Gastroesophageal sphincter (tissue), 4 donors: Measurements from ENCODE around the gene TLL1. TPM values are rescaled to one million over a fixed set of nuclear protein-coding genes. Genes with fewer than 3 reads are reported as not detected.

Experiments
- ATAC-seq: fragments of 150-250 bp; one replicate; pipeline ENCODE4 v1.9.1; 2016; ENCODE audit warnings: mild to moderate bottlenecking, moderate library complexity
- H3K27ac ChIP-seq, 4 donors: fragments of 200-600 bp; sonication (generic) in 3 of 4; 1 replicate in 3 of 4; 2 replicates in 1 of 4; pipeline ENCODE4 v1.5.1; 2016 to 2019
- H3K27me3 ChIP-seq: fragments of 200-600 bp; sonication (generic); one replicate; pipeline ENCODE4 v1.5.1; 2019
- H3K36me3 ChIP-seq, 2 donors: fragments of 200-600 bp; sonication (generic); one replicate each; pipeline ENCODE4 v1.5.1; 2019; ENCODE audit warnings: control low read depth in 1 of 2
- H3K4me1 ChIP-seq, 3 donors: fragments of 200-600 bp; sonication (generic); 1 replicate in 2 of 3; 2 replicates in 1 of 3; pipeline ENCODE4 v1.5.1; 2016 to 2019; ENCODE audit warnings: control low read depth in 2 of 3
- H3K4me3 ChIP-seq, 2 donors: fragments of 200-600 bp; sonication (generic); one replicate each; pipeline ENCODE4 v1.5.1; 2019; ENCODE audit warnings: mild to moderate bottlenecking in 1 of 2, moderate library complexity in 1 of 2
- H3K9me3 ChIP-seq, 3 donors: fragments of 200-600 bp; sonication (generic); one replicate each; pipeline ENCODE4 v1.5.1; 2017 to 2019; ENCODE audit warnings: control low read depth in 2 of 3
- EP300 ChIP-seq: sonication (generic); formaldehyde crosslinking; IDR thresholded peaks from one replicate; pipeline ENCODE4 v1.6.1; 2017; ENCODE audit warnings: antibody characterized with exemption, mild to moderate bottlenecking
- POLR2A ChIP-seq, 2 donors: fragments of 450-650 bp; IDR thresholded peaks; one replicate each; pipeline ENCODE4 v1.6.1; 2017; ENCODE audit warnings: antibody characterized with exemption in 2 of 2, mild to moderate bottlenecking in 2 of 2, moderate library complexity in 1 of 2
- POLR2AphosphoS5 ChIP-seq: sonication (generic); formaldehyde crosslinking; IDR thresholded peaks from one replicate; pipeline ENCODE4 v1.6.1; 2017; ENCODE audit warnings: antibody characterized with exemption
- WGBS, 2 donors: methylation state at CpG; one replicate each; pipeline ENCODE4 v1.1.5; 2018; ENCODE audit warnings: low coverage in 1 of 2; 5-methylcytosine and 5-hydroxymethylcytosine counted together
- small RNA-seq, 4 donors: library from RNA; depleted of rRNA; stranded (forward); fragments of <200 nt; gene quantifications; one replicate each; pipeline ENCODE3, GENCODE V24; 2016
- total RNA-seq, 4 donors: library from RNA; depleted of rRNA; stranded (reverse); fragments of >200 nt; gene quantifications; one replicate each; pipeline ENCODE4 v1.1.0, GENCODE V29; 2016
- TF ChIP-seq, protein P1 (sequence below), 4 experiments: fragments of 200-600 bp in 2 of 4; fragments of 450-650 bp in 2 of 4; sonication (generic) in 1 of 4; IDR thresholded peaks; one replicate each; pipeline ENCODE4 v1.5.1; 2017 to 2019; ENCODE audit warnings: antibody characterized with exemption in 4 of 4, mild to moderate bottlenecking in 2 of 4, moderate library complexity in 2 of 4

TLL1 gene
- total RNA-seq, 4 donors from 2014 or later = 7.0 to 9.3 (median 8.6) TPM

DNA sequence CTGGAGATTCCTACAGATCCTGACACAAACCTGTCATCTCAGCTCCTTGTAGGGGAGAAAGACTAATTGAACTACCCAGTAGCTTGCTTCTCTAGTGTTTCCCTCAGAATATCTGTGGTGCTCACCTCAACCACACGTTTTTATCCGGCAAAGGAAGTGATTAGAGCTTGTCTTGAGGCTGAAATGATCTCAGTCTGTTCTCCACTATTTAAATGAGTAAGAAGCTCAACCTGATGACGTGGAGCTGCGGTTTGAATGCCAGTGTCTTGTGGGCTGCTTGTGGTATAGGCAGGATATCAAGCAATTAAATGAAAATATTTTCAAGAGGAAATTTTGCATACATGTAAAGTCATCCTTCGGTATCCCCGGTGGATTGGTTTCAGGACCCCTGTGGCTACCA lies 270.2 kb downstream of the TLL1 start:
- Histone ChIP-seq H3K4me1 (peaks cover 0 to 34% (median 5%) of the 10 kb centered on the region in 3 donors), H3K27me3 (no peaks in the 10 kb centered on the region), H3K4me3 (no peak overlapping the region), H3K36me3 (no peaks in the 10 kb centered on the region), H3K27ac (no peak overlapping the region), H3K9me3 (no peaks in the 10 kb centered on the region)
- no peak for TF ChIP-seq POLR2AphosphoS5
- TF ChIP-seq, protein P1, sequence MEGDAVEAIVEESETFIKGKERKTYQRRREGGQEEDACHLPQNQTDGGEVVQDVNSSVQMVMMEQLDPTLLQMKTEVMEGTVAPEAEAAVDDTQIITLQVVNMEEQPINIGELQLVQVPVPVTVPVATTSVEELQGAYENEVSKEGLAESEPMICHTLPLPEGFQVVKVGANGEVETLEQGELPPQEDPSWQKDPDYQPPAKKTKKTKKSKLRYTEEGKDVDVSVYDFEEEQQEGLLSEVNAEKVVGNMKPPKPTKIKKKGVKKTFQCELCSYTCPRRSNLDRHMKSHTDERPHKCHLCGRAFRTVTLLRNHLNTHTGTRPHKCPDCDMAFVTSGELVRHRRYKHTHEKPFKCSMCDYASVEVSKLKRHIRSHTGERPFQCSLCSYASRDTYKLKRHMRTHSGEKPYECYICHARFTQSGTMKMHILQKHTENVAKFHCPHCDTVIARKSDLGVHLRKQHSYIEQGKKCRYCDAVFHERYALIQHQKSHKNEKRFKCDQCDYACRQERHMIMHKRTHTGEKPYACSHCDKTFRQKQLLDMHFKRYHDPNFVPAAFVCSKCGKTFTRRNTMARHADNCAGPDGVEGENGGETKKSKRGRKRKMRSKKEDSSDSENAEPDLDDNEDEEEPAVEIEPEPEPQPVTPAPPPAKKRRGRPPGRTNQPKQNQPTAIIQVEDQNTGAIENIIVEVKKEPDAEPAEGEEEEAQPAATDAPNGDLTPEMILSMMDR (IDR thresholded peaks at IDR 0.05) = no peak
- no peak for TF ChIP-seq EP300
- TF ChIP-seq POLR2A (IDR thresholded peaks at IDR 0.05) = no peak
- WGBS, 2 donors = 91 to 93% methylated on average over 3 to 4 of the region's 6 CpGs
- no peak for ATAC-seq

DNA sequence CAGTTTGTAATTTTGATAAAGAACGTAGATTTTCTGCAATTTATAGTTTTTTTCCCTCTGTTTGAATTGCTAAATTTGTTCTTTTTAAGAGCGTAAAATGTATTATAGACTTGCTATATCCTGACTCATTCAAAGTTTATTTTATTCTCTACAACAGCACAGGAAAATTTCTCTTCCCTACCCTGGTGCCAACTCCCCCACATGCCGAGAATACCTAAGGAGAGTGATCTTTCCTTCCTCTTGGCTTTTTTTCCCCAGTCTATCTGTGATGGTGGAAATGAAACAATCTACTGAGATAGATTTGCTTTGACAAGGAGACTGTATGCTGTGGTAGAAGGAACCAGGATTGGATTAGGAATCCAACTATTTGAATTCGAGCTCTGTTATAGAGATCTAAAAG lies 271.6 kb downstream of the TLL1 start:
- Histone ChIP-seq H3K36me3 (no peaks in the 10 kb centered on the region), H3K4me3 (no peak overlapping the region), H3K27me3 (no peaks in the 10 kb centered on the region), H3K9me3 (no peaks in the 10 kb centered on the region), H3K27ac (peak overlapping the region; percentile 10 to 75 (median 70)), H3K4me1 (peaks cover 0 to 34% (median 5%) of the 10 kb centered on the region in 3 donors)
- no peak for TF ChIP-seq POLR2AphosphoS5
- ATAC-seq = no peak
- WGBS, 2 donors = 34 to 53% methylated on average over 3 to 4 of the region's 4 CpGs

DNA sequence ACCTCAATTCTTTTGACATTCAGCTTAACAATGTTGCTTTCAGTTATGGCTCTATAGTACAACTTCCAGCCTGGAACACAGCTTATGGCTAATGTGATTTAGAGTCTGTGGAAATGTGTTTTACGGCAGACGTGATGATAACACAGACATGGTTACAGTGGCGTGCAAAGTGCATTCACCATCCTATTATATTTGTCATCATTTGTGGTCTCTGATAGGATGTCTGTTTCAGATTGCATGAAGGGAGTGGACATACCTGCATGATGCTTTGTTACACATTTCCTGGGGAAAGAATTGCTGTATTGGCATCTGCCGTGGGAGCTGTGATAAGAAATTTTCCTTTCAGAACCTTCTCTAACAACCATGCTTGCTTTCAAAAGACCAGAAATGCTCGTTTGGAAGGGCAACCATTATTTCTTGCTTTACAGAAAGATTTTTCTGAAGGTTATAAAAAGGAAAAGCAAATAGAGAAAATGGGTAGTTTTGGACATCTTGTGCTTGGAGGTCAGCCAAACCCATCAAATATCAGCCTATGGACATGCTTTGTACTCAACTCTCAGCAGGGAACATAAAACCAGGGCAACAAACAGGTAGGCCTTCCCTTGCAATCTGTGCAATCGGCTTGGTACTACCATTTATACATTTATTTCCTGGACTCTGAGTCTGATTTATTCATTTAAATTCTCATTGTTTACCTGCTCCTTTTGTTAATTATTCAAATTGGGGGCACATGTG lies 273.9 kb downstream of the TLL1 start:
- Histone ChIP-seq H3K9me3 (no peaks in the 10 kb centered on the region), H3K27ac (peak overlapping the region; percentile 14 to 77 (median 64)), H3K4me1 (peaks cover 0 to 34% (median 5%) of the 10 kb centered on the region in 3 donors), H3K36me3 (no peaks in the 10 kb centered on the region), H3K27me3 (no peaks in the 10 kb centered on the region), H3K4me3 (no peak overlapping the region)
- WGBS, 2 donors = 41 to 45% methylated on average over 6 of the region's 6 CpGs
- no peak for TF ChIP-seq POLR2AphosphoS5
- TF ChIP-seq, protein P1 (IDR thresholded peaks at IDR 0.05) = no peak
- no peak for TF ChIP-seq EP300
- ATAC-seq = peak; percentile 14

Small RNA genes lying within 50 kb of the gene (small RNA-seq; reads per million reads assigned to genes)
- 0 reads per million in 4 donors for gene RNA5SP170
